GM12864 (cell line): ENCODE data around the gene SRGAP3.

Experiments used
- DNase-seq: peaks from one replicate; pipeline ENCODE4 v3.0.0-alpha.2; 2011; ENCODE audit warnings: low read depth
- H3K4me3 ChIP-seq: 2 replicates; pipeline ENCODE4 v1.5.1; 2011; ENCODE audit warnings: mild to moderate bottlenecking, low read depth, low read length, control low read depth
- TF ChIP-seq, protein P1 (sequence below): IDR thresholded peaks from 2 replicates; pipeline ENCODE4 v1.5.1; 2011; ENCODE audit warnings: low read depth, mild to moderate bottlenecking, moderate library complexity, low read length, control low read depth, inconsistent platforms; ENCODE audit errors: missing control alignments

SRGAP3 gene

GRCh38 chr3:8959668-8960067, 289.8 kb downstream of the SRGAP3 start:
- no peak overlapping the region for H3K4me3 ChIP-seq
- no peak for DNase-seq
- TF ChIP-seq, protein P1, sequence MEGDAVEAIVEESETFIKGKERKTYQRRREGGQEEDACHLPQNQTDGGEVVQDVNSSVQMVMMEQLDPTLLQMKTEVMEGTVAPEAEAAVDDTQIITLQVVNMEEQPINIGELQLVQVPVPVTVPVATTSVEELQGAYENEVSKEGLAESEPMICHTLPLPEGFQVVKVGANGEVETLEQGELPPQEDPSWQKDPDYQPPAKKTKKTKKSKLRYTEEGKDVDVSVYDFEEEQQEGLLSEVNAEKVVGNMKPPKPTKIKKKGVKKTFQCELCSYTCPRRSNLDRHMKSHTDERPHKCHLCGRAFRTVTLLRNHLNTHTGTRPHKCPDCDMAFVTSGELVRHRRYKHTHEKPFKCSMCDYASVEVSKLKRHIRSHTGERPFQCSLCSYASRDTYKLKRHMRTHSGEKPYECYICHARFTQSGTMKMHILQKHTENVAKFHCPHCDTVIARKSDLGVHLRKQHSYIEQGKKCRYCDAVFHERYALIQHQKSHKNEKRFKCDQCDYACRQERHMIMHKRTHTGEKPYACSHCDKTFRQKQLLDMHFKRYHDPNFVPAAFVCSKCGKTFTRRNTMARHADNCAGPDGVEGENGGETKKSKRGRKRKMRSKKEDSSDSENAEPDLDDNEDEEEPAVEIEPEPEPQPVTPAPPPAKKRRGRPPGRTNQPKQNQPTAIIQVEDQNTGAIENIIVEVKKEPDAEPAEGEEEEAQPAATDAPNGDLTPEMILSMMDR: no peak

- DNase-seq: peak; percentile 24
- H3K4me3 ChIP-seq: no peak overlapping the region
- TF ChIP-seq, protein P1: no peak
Measured at GRCh38 chr3:8954938-8955763, 294.3 kb downstream of the SRGAP3 start.

DNA sequence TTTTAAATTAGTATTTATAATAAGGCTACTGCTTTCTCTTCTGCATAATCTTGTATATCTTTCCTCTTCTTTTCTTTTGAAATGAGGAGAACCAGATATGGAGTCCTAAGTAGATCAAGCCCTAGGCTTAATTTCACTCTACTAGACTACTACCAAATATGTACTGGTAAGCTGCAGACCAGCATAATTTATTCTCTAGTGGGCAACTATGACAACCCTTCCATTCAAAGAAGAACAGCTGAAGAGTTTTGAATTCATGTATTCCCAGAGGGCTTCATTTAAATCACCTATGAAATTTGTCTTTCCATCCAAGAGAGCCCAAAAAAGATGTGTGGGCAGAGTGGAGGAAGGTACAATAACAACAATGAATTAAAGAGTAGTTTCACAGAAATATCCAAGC, 296.1 kb downstream of the SRGAP3 start:
- TF ChIP-seq, protein P1: no peak
- no peak overlapping the region for H3K4me3 ChIP-seq
- no peak for DNase-seq

DNA sequence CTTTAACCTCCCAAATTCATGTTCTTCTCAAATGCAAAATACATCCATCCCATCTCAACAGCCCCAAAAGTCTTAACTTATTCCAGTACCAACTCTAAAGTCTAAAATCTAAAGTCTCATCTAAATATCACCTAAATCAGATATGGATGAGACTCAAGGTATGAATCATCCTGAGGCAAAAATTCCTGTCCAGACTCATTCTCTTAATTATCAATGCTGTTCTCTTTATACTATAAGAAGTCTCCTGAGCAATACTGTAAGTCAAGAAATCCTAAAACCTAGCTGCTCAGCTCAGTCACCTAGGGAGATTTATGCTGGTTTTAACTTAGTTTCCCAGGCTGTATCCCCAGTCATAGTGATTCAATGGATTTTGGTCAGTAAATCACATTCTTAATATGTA, 297.3 kb downstream of the SRGAP3 start:
- TF ChIP-seq, protein P1: no peak
- no peak for DNase-seq

DNA sequence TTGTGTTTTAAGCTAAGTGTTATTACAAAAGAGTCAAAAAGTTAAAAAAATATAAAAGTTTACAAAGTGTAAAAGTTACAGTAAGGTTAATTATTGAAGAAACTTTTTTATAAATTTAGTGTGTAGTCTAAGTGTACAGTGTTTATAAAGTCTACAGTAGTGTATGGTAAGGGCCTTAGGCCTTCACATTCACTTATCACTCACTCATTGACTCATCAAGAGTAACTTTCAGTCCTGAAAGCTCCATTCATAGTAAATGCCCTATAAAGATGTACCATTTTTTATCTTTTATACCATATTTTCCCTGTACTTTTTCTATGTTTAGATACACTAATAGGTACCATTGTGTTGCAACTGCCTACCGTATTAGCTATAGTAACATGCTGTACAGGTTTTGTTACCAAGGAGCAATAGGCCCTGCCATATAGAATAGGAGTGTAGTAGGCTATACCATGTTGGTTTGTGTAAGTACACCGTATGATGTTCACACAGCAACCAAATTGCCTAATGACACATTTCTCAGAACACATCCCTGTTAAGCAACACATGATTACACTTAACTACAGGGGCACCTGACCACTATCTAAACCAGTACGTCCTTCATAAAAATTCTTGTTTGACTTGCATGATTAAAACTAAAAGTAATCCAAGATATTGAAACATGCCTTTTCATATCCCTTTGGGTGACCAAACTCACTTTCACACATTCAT, 303.4 kb downstream of the SRGAP3 start:
- H3K4me3 ChIP-seq: no peak overlapping the region
- TF ChIP-seq, protein P1: no peak
- no peak for DNase-seq

More for the DNA sequence above, 297.3 kb downstream of the SRGAP3 start:
- no peak overlapping the region for H3K4me3 ChIP-seq

DNA sequence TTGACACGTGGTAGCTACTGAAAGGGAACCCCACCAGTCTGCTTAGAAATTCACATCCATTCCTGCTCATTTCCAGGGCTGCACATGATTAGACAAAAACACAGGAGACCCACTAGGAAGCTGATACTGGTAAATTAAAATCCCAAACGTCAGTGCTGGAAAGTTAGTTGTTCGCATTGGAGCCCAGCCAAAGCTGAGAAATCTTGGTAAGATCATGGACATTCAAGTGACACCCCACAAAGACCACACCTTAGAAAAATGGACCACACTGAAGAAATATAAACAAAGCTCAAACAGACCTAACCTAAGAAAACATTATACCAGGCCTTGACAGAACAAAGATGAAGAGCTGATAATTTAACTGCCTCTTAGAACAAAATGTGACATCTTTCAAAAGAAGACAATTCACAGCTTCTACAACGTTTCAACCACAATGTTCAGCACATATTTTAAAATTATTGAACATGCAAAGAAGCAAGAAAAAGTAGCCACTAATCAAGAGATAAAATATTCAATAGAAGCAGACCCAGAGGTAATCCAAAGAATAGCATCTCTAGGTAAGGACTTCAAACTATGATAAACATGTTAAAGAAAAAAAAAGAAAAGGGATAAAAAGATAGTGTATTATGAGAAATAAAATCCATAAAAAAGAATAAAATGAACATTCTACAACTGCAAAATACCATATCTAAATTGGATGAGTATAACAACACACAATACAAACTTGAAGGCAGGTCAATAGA, 306.5 kb downstream of the SRGAP3 start:
- no peak for DNase-seq
- no peak overlapping the region for H3K4me3 ChIP-seq
- TF ChIP-seq, protein P1: no peak
